ENCODE data around the gene SPINK2.

GRCh38 chr4:56790691-56791091 is 30.8 kb downstream of the SPINK2 start:
- TF ChIP-seq CTCF (IDR thresholded peaks at IDR 0.05) = no peak
- TF ChIP-seq POLR2A (IDR thresholded peaks at IDR 0.05) = no peak

All from thyroid gland (tissue), 4 donors.